ENCODE results near the gene AOPEP.

The AOPEP gene

DNA sequence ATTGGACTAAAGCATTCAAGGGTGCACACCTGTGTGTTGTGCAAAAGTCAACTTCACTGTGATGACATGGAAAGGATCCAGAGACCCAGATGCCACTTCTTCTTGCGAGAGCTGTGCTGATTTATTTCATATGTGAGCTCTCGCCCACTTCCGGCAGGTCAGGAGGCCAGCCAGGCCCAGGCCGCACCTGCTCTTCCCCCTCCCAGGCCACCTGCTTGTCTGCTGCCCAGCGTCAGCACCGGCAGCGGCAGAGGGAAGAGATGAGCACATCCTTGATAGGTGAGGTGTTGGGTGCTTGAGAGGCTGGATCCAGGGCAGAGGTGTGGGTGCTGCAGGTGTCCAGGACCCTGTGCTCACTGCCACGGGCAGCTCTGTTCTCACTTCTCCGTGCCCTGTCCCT is 348.1 kb downstream of the AOPEP start:
- no peak for DNase-seq

DNA sequence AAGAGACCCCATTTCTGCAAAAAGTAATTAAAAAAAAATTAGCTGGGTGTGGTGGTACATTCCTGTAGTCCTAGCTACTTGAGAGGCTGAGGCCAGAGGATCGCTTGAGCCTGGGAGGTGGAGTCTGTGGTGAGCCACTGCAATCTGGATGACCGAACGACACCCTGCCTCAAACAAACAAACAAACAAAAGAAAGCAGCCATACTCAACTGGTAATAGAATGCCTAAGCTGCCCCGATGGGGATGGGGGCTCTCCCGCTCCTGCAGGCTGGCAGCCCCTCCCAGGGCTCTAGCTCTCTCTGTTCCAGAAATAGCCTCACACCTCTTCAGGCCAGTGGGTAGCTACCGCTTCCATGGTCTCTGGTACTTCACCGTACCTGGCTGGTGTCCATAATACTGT is 349.2 kb downstream of the AOPEP start:
- no peak for DNase-seq

- no peak for DNase-seq
Observed at GRCh38 chr9:95076696-95077052, 350.2 kb downstream of the AOPEP start.

- DNase-seq, result no peak
Observed at GRCh38 chr9:95077053-95077765, 350.7 kb downstream of the AOPEP start.

DNA sequence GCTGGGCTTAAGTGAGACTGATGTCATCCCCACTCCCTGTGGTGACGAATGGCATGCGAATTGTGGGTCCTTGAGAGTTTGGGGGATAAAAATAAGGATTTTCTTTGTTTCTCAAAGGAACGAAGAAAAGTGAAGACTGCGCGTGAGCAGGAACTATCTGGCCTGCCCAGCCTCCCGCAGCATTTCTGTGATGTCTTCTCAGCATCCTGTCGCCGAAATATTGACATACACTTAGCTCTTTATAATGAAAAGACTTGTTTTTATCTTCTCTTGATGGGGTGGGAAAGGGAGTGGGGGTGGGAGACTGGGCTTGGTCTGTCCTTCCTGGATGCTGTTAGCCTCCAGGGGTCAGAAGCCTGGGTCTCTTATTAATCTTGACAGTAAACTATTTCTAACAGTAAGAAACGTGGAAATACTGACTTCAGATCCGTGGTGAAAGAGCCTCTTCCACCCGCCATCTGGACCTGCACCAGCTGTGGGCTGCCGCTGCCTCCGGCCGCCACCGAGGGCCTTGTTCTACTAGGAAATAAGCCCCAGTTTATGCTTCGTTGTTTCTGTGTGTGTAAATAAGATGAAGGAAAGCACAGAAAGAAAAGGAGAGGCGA is 351.4 kb downstream of the AOPEP start:
- DNase-seq, result no peak

GRCh38 chr9:95078511-95078910 is 352.0 kb downstream of the AOPEP start:
- DNase-seq, result no peak

DNA sequence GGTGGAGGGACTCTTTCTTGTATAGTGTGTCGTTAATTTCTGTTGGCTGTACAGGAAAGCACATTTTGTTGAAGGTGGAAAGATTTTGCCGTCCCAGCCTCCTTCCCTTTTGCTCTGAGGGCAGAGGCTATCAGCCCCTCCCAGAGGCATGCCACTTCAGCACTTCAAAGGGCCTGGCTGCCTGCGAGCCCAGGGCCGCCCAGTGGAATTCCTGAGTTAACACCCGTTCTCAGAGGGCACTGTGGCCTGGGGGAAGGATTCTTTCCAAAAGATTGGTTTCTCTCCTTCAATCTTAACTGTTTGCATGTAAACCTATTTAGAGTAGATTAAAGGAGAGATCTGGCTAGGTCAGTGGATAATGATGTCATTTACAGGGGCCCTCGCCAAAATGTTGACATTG is 352.4 kb downstream of the AOPEP start:
- no peak for DNase-seq

- DNase-seq, result no peak
Observed at GRCh38 chr9:95079461-95079860, 353.0 kb downstream of the AOPEP start.

DNA sequence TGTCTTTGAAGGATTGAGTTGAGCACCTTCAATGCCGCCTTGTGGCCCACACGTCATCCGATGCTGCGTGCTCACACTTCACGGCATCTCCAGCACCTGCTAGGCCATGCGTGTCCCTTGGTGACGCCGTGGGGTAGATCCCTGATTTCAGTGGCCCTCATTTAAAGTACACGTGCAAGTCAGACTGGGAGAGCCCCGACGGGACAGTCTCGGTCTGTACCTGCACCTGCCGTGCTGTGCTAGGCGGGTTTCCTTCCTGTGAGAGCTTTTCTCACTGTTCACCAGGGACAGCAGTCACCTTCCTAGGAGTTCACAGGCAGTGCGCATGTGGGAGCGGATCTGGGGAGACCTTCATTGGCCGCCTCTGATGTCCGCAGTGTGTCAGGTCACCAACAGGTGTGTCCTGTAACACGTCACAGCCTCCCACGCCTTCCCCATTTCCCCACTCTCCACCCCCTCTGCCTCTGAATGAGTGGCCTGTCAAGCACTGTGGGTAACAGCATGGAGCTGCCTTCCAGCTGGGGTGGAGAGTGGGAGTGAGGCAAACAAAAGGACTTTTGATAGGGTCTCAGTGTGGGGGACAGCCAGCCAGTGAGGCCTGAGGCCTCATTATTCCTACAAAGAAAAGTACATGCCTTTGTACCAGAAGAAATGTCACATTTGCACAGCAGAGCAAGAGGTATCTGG is 354.6 kb downstream of the AOPEP start:
- no peak for DNase-seq

DNA sequence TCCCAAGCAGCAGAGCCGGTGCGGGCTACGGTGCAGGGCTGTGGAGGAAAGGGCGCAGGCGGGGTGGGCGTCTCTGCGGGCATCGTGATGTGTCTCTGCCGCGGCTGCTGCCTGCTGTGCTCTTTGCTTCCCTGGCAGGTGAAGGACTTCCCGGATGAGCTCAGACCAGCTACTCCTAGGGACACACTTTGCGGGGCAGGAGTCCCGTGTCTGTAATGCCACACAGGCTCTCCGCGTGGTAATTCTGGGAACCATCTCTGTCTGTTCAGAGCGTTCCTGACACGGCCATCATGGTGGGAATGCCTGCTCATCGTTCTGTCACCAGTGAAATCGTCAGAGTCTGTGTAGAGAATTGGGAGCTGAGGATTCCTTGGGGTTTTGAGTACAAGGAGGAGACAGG is 355.5 kb downstream of the AOPEP start:
- no peak for DNase-seq

GRCh38 chr9:95082401-95083084 is 356.0 kb downstream of the AOPEP start:
- DNase-seq, result no peak

DNA sequence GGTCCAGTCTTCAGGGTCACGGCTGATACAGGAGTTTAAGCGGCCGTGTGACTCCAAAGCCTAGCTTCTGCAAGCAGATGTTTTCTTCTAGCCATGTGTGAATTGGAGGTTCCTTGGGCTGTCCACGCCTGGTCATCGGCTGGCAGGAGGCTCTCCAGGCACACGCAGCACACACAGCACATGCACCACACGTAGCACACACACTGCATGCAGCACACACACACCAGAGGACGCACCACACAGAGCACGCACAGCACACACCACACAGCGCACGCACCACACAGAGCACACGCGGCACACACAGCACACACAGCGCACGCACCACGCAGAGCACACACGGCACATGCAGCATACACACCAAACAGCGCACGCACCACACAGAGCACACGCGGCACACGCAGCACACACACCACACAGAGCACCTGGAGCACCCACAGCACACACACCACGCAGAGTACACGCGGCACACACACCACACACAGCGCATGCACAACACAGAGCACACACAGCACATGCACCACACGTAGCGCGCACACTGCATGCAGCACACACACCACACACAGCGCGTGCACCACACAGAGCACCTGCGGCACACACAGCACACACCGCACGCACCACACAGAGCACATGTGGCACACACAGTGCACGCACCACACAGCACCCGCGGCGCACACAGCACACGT is 356.7 kb downstream of the AOPEP start:
- no peak for DNase-seq

- no peak for DNase-seq
Observed at GRCh38 chr9:95084254-95084934, 357.9 kb downstream of the AOPEP start.

DNA sequence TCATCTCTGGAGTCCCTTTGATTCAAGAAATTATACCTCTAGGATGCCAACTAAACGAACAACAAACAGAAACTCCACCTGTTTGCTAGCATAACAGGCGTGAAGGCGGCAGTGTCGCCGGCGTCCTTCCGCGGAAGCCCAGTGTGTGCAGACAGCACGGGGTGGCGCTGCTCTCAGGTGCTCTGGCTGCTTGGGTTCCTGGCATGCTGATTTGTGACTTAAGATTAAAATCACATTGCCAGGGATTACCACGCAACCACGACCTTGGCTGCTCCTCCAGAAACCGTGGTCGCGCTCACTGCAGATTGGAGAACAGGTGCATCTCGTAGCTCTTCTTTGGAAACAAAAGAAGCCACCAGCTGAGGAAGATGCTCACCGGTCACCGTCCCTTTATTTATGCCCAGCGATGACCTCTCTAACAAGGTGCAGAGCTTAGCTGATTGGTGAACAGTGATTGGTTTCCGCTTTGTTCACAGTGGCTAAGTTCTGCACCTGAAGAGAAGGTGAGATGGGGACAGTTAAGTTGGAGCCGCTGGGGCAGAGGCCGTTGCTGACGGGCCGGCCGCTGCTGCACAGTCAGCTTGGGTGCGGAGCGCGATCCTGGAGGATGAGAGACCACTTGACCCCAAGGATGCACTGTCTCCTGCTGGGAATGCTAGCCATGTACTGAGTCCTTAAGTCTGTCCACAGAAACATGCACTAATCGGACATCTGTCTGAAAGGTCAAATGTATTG is 358.7 kb downstream of the AOPEP start:
- no peak for DNase-seq

DNA sequence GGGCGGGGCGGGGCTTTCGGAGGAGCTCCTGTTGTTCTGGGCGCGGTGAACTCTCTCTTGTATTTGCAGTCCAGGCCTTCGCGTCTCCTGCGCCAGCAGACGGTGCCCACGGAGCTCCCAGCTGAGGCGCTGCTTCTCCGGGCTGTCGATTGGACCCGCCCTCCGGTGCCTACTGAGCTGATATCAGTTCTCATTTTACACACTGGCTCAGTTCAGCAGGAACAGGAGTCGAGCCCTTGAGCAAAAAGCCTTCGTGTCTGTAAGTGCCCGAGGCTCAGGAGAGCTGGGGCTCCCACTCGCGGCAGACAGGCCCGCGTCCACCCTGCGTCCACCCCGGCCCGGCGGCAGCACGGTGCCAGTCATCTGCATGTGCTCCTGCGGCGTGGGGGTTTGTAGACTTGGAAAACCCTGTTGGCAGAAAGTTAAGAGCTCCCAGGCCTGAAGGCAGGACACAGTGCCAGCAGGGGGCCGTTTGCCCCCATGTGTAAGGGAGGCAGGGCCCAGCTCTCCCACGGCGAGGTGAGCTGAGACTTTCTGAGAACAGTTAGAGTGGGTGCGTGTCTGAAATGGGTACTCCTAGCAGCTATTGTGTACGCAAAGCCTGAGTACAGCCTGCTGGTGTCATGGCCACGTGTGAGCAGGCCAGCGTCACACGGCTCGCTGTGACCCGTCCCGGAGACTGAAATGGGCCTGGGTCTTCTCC is 359.5 kb downstream of the AOPEP start:
- DNase-seq, result no peak

GRCh38 chr9:95086564-95086955 is 360.1 kb downstream of the AOPEP start:
- no peak for DNase-seq

GRCh38 chr9:95087659-95088242 is 361.3 kb downstream of the AOPEP start:
- no peak for DNase-seq

- no peak for DNase-seq
Observed at GRCh38 chr9:95088421-95089161, 362.1 kb downstream of the AOPEP start.

- no peak for DNase-seq
Observed at GRCh38 chr9:95089257-95090022, 362.9 kb downstream of the AOPEP start.

Measured in Kasumi-1 (cell line).